H1 (cell line): ENCODE data around the gene LCN12. TPM values are rescaled to one million over a fixed set of nuclear protein-coding genes. Genes with fewer than 3 reads are reported as not detected.
A peak's percentile ranks its signal among the peaks of the same experiment; 100 is the strongest.

Experiments used
- CTCF ChIA-PET: fragments of 300-600 bp; sonication (Branson Sonifier 250); formaldehyde crosslinking; loops from one replicate; lab custom pipeline; 2021; ENCODE audit not compliant: partially characterized antibody; lab: Charles Lee
- POLR2A ChIA-PET: fragments of 300-600 bp; sonication (Branson Sonifier 250); formaldehyde crosslinking; loops from one replicate; lab custom pipeline; 2021; ENCODE audit warnings: inconsistent platforms; ENCODE audit not compliant: partially characterized antibody; lab: Charles Lee
- DNase-seq, 2 experiments: peaks; one replicate each; pipeline versions ENCODE4 v3.0.0 to v3.0.0-alpha.2; 2010 to 2022; ENCODE audit warnings: low spot score in 2 of 2, low read depth in 1 of 2, mixed read lengths in 1 of 2
- FAIRE-seq: peaks from 2 replicates; lab custom pipeline; 2011; peaks lifted over from hg19 to GRCh38; lab: Jason Lieb, UNC
- H2AFZ ChIP-seq: 2 replicates; pipeline ENCODE4 v1.8.1; 2012; ENCODE audit warnings: low read length, inconsistent platforms
- H2AK5ac ChIP-seq: 2 replicates; pipeline ENCODE4 v1.6.1; 2013; ENCODE audit warnings: low read depth, low read length
- H2BK120ac ChIP-seq: replicated peaks from 2 replicates; pipeline ENCODE3; 2013; ENCODE audit warnings: low read depth, low read length, inconsistent platforms
- H2BK12ac ChIP-seq: 2 replicates; pipeline ENCODE4 v1.6.1; 2013; ENCODE audit warnings: low read depth, low read length
- H2BK15ac ChIP-seq: 2 replicates; pipeline ENCODE4 v1.6.1; 2013; ENCODE audit warnings: low read length
- H2BK20ac ChIP-seq: 2 replicates; pipeline ENCODE4 v1.6.1; 2013; ENCODE audit warnings: low read length
- H2BK5ac ChIP-seq: 2 replicates; pipeline ENCODE4 v1.6.1; 2013; ENCODE audit warnings: low read depth, low read length
- H3K14ac ChIP-seq: 2 replicates; pipeline ENCODE4 v1.6.1; 2013; ENCODE audit warnings: inconsistent platforms; ENCODE audit not compliant: insufficient read length
- H3K18ac ChIP-seq: 2 replicates; pipeline ENCODE4 v1.6.1; 2013; ENCODE audit warnings: low read length; ENCODE audit errors: extremely low read depth
- H3K23ac ChIP-seq: 2 replicates; pipeline ENCODE4 v1.6.1; 2013; ENCODE audit warnings: inconsistent platforms; ENCODE audit not compliant: insufficient read length
- H3K23me2 ChIP-seq: 2 replicates; pipeline ENCODE4 v1.6.1; 2013; ENCODE audit warnings: low read depth, low read length
- H3K27ac ChIP-seq: 2 replicates; pipeline ENCODE4 v1.6.1; 2011; ENCODE audit warnings: low read depth, low read length, inconsistent platforms
- H3K27me3 ChIP-seq, 4 experiments: replicated peaks in 1 of 4; 1 replicate in 1 of 4; 2 replicates in 3 of 4; pipeline versions ENCODE4 v1.6.1 to v1.8.1; 2011 to 2013; ENCODE audit warnings: low read length in 3 of 4, mild to moderate bottlenecking in 3 of 4, inconsistent platforms in 2 of 4, mixed read lengths in 2 of 4, moderate library complexity in 1 of 4; ENCODE audit not compliant: control insufficient read depth in 3 of 4, insufficient read depth in 3 of 4; ENCODE audit errors: extremely low read depth in 1 of 4
- H3K36me3 ChIP-seq, 4 experiments: 2 replicates each; pipeline versions ENCODE4 v1.6.1 to v1.8.1; 2011 to 2013; ENCODE audit warnings: mild to moderate bottlenecking in 4 of 4, low read length in 3 of 4, moderate library complexity in 2 of 4, control low read depth in 1 of 4, inconsistent platforms in 1 of 4; ENCODE audit not compliant: insufficient read depth in 4 of 4, control insufficient read depth in 2 of 4
- H3K4ac ChIP-seq: replicated peaks from 2 replicates; pipeline ENCODE3; 2013; ENCODE audit warnings: low read length, low read depth, mixed read lengths, inconsistent platforms; ENCODE audit not compliant: insufficient read length
- H3K4me1 ChIP-seq, 4 experiments: replicated peaks in 1 of 4; 1 replicate in 1 of 4; 2 replicates in 3 of 4; pipeline versions ENCODE4 v1.6.1 to v1.8.1; 2011 to 2013; ENCODE audit warnings: low read length in 3 of 4, inconsistent platforms in 2 of 4, mixed read lengths in 1 of 4; ENCODE audit not compliant: insufficient read depth in 4 of 4, control insufficient read depth in 3 of 4
- H3K4me2 ChIP-seq, 2 experiments: 2 replicates each; pipeline versions ENCODE4 v1.6.1 to v1.8.1; 2011 to 2013; ENCODE audit warnings: low read depth in 2 of 2, low read length in 2 of 2, control low read depth in 1 of 2, inconsistent platforms in 1 of 2, mild to moderate bottlenecking in 1 of 2; ENCODE audit not compliant: insufficient read depth in 1 of 2
- H3K4me3 ChIP-seq, 4 experiments: fragments of 200-600, 300-600 bp in 1 of 4; sonication (generic), shearing (Covaris generic), sonication (Bioruptor Twin) in 1 of 4; 2 replicates each; pipeline versions ENCODE4 v1.5.1 to v1.8.1; 2011 to 2016; ENCODE audit warnings: low read length in 4 of 4, low read depth in 3 of 4, control low read depth in 2 of 4, inconsistent platforms in 2 of 4, mild to moderate bottlenecking in 2 of 4, mixed read lengths in 1 of 4, moderate library complexity in 1 of 4; ENCODE audit not compliant: insufficient read depth in 2 of 4; ENCODE audit errors: extremely low read depth in 1 of 4
- H3K56ac ChIP-seq: replicated peaks from 2 replicates; pipeline ENCODE3; 2013; ENCODE audit warnings: low read depth, mild to moderate bottlenecking, mixed read lengths, low read length, inconsistent platforms; ENCODE audit not compliant: insufficient read length
- H3K79me1 ChIP-seq: 2 replicates; pipeline ENCODE4 v1.6.1; 2013; ENCODE audit warnings: low read depth, low read length, control low read depth
- H3K79me2 ChIP-seq, 2 experiments: 2 replicates each; pipeline versions ENCODE4 v1.6.1 to v1.8.1; 2012 to 2013; ENCODE audit warnings: low read length in 2 of 2, mild to moderate bottlenecking in 2 of 2, inconsistent platforms in 1 of 2; ENCODE audit not compliant: insufficient read depth in 2 of 2, control insufficient read depth in 1 of 2
- H3K9ac ChIP-seq, 4 experiments: replicated peaks in 1 of 4; 1 replicate in 1 of 4; 2 replicates in 3 of 4; pipeline versions ENCODE4 v1.6.1 to v1.8.1; 2011 to 2013; ENCODE audit warnings: low read depth in 3 of 4, low read length in 3 of 4, control low read depth in 2 of 4, mild to moderate bottlenecking in 2 of 4, moderate library complexity in 2 of 4, inconsistent platforms in 1 of 4; ENCODE audit errors: extremely low read depth in 1 of 4
- H3K9me3 ChIP-seq, 2 experiments: 2 replicates each; pipeline versions ENCODE4 v1.6.1 to v1.8.1; 2012 to 2013; ENCODE audit warnings: mild to moderate bottlenecking in 2 of 2, moderate library complexity in 2 of 2, control low read depth in 1 of 2, inconsistent platforms in 1 of 2, low read depth in 1 of 2, low read length in 1 of 2, mixed read lengths in 1 of 2; ENCODE audit not compliant: insufficient read depth in 2 of 2
- H4K20me1 ChIP-seq, 2 experiments: replicated peaks in 1 of 2; 2 replicates each; pipeline versions ENCODE3 to v1.8.1; 2011 to 2013; ENCODE audit warnings: inconsistent platforms in 2 of 2, low read length in 2 of 2, mild to moderate bottlenecking in 1 of 2; ENCODE audit not compliant: insufficient read depth in 2 of 2, control insufficient read depth in 1 of 2
- H4K5ac ChIP-seq: 2 replicates; pipeline ENCODE4 v1.6.1; 2013; ENCODE audit warnings: low read length, low read depth, mixed read lengths, inconsistent platforms; ENCODE audit not compliant: insufficient read length
- H4K8ac ChIP-seq: 2 replicates; pipeline ENCODE4 v1.8.0; 2013; ENCODE audit warnings: mild to moderate bottlenecking, moderate library complexity, low read length, inconsistent platforms; ENCODE audit not compliant: insufficient read depth; ENCODE audit errors: extremely low read depth
- H4K91ac ChIP-seq: replicated peaks from 2 replicates; pipeline ENCODE3; 2013; ENCODE audit warnings: low read length, mixed read lengths, inconsistent platforms; ENCODE audit not compliant: insufficient read length
- ATF2 ChIP-seq: IDR thresholded peaks from 2 replicates; pipeline ENCODE4 v1.6.1; 2012; ENCODE audit warnings: low read length, inconsistent platforms
- CHD1 ChIP-seq: IDR thresholded peaks from 2 replicates; pipeline ENCODE4 v1.6.1; 2012; ENCODE audit warnings: low read depth, low read length, improper control_type of control experiment
- CTCF ChIP-seq, 3 experiments: IDR thresholded peaks; 1 replicate in 2 of 3; 2 replicates in 1 of 3; pipeline versions ENCODE4 v1.5.1 to v1.6.1; 2011; ENCODE audit warnings: low read length in 3 of 3, mild to moderate bottlenecking in 3 of 3, inconsistent platforms in 2 of 3, low read depth in 1 of 3, moderate library complexity in 1 of 3; ENCODE audit not compliant: insufficient read depth in 1 of 3; ENCODE audit errors: control extremely low read depth in 1 of 3
- HDAC6 ChIP-seq: IDR thresholded peaks from one replicate; pipeline ENCODE4 v1.7.1; 2012; ENCODE audit warnings: low read depth, mild to moderate bottlenecking, inconsistent platforms, low read length, moderate library complexity
- NANOG ChIP-seq: IDR thresholded peaks from 2 replicates; pipeline ENCODE4 v1.6.1; 2011; ENCODE audit warnings: low read length, low read depth, mild to moderate bottlenecking, inconsistent platforms; ENCODE audit not compliant: insufficient read depth, poor library complexity, severe bottlenecking
- NRF1 ChIP-seq: IDR thresholded peaks from 2 replicates; pipeline ENCODE4 v1.6.1; 2011; ENCODE audit warnings: mild to moderate bottlenecking, low read depth, low read length, improper control_type of control experiment
- RFX5 ChIP-seq: IDR thresholded peaks from 2 replicates; pipeline ENCODE4 v1.6.1; 2011; ENCODE audit warnings: low read depth, low read length, improper control_type of control experiment, borderline replicate concordance
- SIX5 ChIP-seq: IDR thresholded peaks from 2 replicates; pipeline ENCODE4 v1.6.1; 2011; ENCODE audit warnings: mild to moderate bottlenecking, low read depth, low read length
- WGBS, 2 experiments: shearing (Covaris generic) in 1 of 2; methylation state at CpG; one replicate each; pipeline versions ENCODE4 v1.1.6 to v1.1.7; 2013 to 2015; ENCODE audit warnings: low lambda C conversion rate in 2 of 2, mixed read lengths in 2 of 2, inconsistent platforms in 1 of 2, low coverage in 1 of 2, missing lambda C conversion rate in 1 of 2; ENCODE audit not compliant: insufficient replicate concordance in 2 of 2, insufficient coverage in 1 of 2, insufficient read length in 1 of 2; ENCODE audit errors: extremely low coverage in 1 of 2, missing lambda C conversion rate in 1 of 2; 5-methylcytosine and 5-hydroxymethylcytosine counted together
- polyA plus RNA-seq, 7 experiments: library from polyadenylated mRNA; depleted of rRNA in 3 of 7; stranded (reverse) in 5 of 7; unstranded in 2 of 7; fragments of >200 nt in 5 of 7; fragments of 200-250 nt in 2 of 7; gene quantifications; 1 replicate in 5 of 7; 2 replicates in 1 of 7; 4 replicates in 1 of 7; pipeline versions ENCODE4 v1.2.1 to v1.2.3, GENCODE V29; 2011 to 2013; ENCODE audit warnings: missing spikeins in 2 of 7, mixed read lengths in 2 of 7
- total RNA-seq: library from RNA; stranded (reverse); fragmentation: NEBNext Ultra II Directional; extraction: Animal tissue kit (Norgen Biotek cat#: 25700); gene quantifications from 2 replicates; pipeline ENCODE4 v1.2.1, GENCODE V29; 2021

The LCN12 gene
- total and polyA plus RNA-seq, 2 of the 8 experiments (the other 6 are each of a cell fraction or from before 2014, with no cell fraction given), result 1.1 to 1.7 TPM

DNA sequence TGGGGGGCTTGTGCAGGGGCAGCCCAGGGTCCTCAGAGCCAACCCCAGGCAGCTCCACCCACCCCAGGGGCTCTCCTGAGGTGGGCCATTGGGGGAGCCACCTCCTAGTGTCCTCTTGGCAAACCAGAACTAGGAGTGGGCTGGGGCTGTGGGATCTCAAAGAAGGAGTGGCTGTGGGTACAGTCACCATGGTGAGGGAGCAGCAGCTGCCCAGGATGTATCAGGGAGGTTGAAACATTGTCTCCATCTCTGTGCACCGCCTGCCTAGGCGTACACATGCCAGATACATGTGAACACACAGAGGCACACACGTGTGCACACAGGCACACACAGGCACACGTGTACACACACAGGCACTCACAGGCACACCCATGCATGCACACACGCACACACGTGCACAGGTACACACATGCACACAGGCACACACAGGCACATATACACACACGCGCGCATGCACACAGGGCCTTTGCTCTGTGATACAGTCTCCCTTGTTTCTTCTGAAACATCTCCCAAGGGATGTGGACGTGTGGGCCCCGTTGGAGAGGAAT is 10.7 kb downstream of the LCN12 start:
- H3K4me1 ChIP-seq, result peaks cover 0 to 9% (median 5%) of the 10 kb centered on the region in 4 experiments; a peak in 5 of 7 replicates
- no peak overlapping the region for H2BK12ac ChIP-seq
- H3K27ac ChIP-seq, result no peak overlapping the region
- no peaks in the 10 kb centered on the region; the same call in 1 of the 2 replicates for H3K79me1 ChIP-seq
- 0 out of 7 replicates have a peak overlapping the region, but pooled peaks of 1 of the 4 experiments have one; percentile 41 for H3K9ac ChIP-seq
- DNase-seq (no peak), FAIRE-seq (no peak)
- H3K4me2 ChIP-seq, result no peak overlapping the region
- no peak overlapping the region for H3K14ac ChIP-seq
- H2AFZ ChIP-seq, result no peak overlapping the region
- no peak overlapping the region for H2AK5ac ChIP-seq
- no peak overlapping the region for H3K4ac ChIP-seq
- no peak overlapping the region for H2BK20ac ChIP-seq
- H3K23ac ChIP-seq, result no peak overlapping the region
- H4K5ac ChIP-seq, result no peak overlapping the region
- H3K56ac ChIP-seq, result no peak overlapping the region
- peak overlapping the region; percentile 85 for H4K91ac ChIP-seq
- H3K4me3 ChIP-seq, result no peak overlapping the region
- ChIA-PET CTCF (interaction anchor here (0.6 to 5.6 kb wide), 7 partner anchors 10 to 129 kb away, joined by 3 to 32 read pairs (median 5); partner anchors contain the start of genes LCN12 and PTGDS), POLR2A (interaction anchor here (1.5 kb wide), 1 partner anchor 25 kb away, joined by 3 read pairs; no protein-coding TSS in a partner anchor)
- H2BK120ac ChIP-seq, result no peak overlapping the region
- H4K8ac ChIP-seq, result no peak overlapping the region
- H3K36me3 ChIP-seq, result no peaks in the 10 kb centered on the region
- no peak overlapping the region for H3K18ac ChIP-seq
- H2BK15ac ChIP-seq, result no peak overlapping the region
- H3K23me2 ChIP-seq, result no peaks in the 10 kb centered on the region
- WGBS, 2 experiments, result 90% methylated on average over 11 of the region's 11 CpGs; no CpG with 5 or more reads in 1 of the 2 experiments
- H3K9me3 ChIP-seq, result no peaks in the 10 kb centered on the region
- no peaks in the 10 kb centered on the region for H3K79me2 ChIP-seq
- H3K27me3 ChIP-seq, result no peaks in the 10 kb centered on the region
- no peaks in the 10 kb centered on the region for H4K20me1 ChIP-seq
- H2BK5ac ChIP-seq, result no peak overlapping the region; the same call in 1 of the 2 replicates
- TF ChIP-seq NANOG (no peak), CTCF (IDR thresholded peaks at IDR 0.05; ENCODE audit: control extremely low read depth in 1 of 3, insufficient read depth in 1 of 3, low read depth in 1 of 3, low read length in 3 of 3) (no peak), CHD1 (no peak), ATF2 (no peak), NRF1 (no peak), HDAC6 (no peak), SIX5 (no peak), RFX5 (no peak)
